K562 (cell line): ENCODE results near the gene EIPR1. TPM values are rescaled to one million over a fixed set of nuclear protein-coding genes. Genes with fewer than 3 reads are reported as not detected.

Experiments
- BACH1 ChIP-seq: fragments of 200-800 bp; sonication (Bioruptor generic); IDR thresholded peaks from 2 replicates; pipeline ENCODE4 v1.6.1; 2016; ENCODE audit warnings: missing genetic modification characterization, missing compliant biosample characterization
- CBFA2T2 ChIP-seq: fragments of 450-650 bp; conservative IDR thresholded peaks from 2 replicates; pipeline ENCODE4 v1.6.1; 2017; ENCODE audit warnings: mild to moderate bottlenecking
- CC2D1A ChIP-seq: fragments of 450-650 bp; IDR thresholded peaks from 2 replicates; pipeline ENCODE4 v1.6.1; 2017; ENCODE audit warnings: mild to moderate bottlenecking
- CGGBP1 ChIP-seq: fragments of 250-450 bp; sonication (Bioruptor Pico); IDR thresholded peaks from 2 replicates; pipeline ENCODE4 v1.9.0; 2021; ENCODE audit warnings: mild to moderate bottlenecking
- DPF2 ChIP-seq: fragments of 450-650 bp; IDR thresholded peaks from 2 replicates; pipeline ENCODE4 v1.6.1; 2016
- EWSR1 ChIP-seq: fragments of 450-650 bp; IDR thresholded peaks from 2 replicates; pipeline ENCODE4 v1.6.1; 2018; ENCODE audit warnings: borderline replicate concordance, mild to moderate bottlenecking, low read depth, moderate library complexity; ENCODE audit not compliant: partially characterized antibody
- EZH2 ChIP-seq: IDR thresholded peaks from 2 replicates; pipeline ENCODE4 v1.6.1; 2012; ENCODE audit warnings: low read depth, mild to moderate bottlenecking, inconsistent platforms, low read length, borderline replicate concordance
- HDAC1 ChIP-seq, 2 experiments: fragments of 450-650 bp; IDR thresholded peaks; 2 replicates each; pipeline ENCODE4 v1.6.1; 2016 to 2017; ENCODE audit warnings: inconsistent platforms in 1 of 2, mild to moderate bottlenecking in 1 of 2, moderate library complexity in 1 of 2
- HMG20A ChIP-seq: fragments of 450-650 bp; formaldehyde crosslinking; conservative IDR thresholded peaks from 2 replicates; pipeline ENCODE4 v1.4.0; 2020; ENCODE audit warnings: mild to moderate bottlenecking, mixed read lengths
- KLF1 ChIP-seq: fragments of 450-650 bp; IDR thresholded peaks from 2 replicates; pipeline ENCODE4 v1.6.1; 2016; ENCODE audit warnings: missing genetic modification characterization, missing compliant biosample characterization
- MBD2 ChIP-seq: sonication (generic); IDR thresholded peaks from 2 replicates; pipeline ENCODE4 v1.6.1; 2016; ENCODE audit warnings: low read depth, borderline replicate concordance
- MED1 ChIP-seq: sonication (generic); formaldehyde crosslinking; IDR thresholded peaks from 2 replicates; pipeline ENCODE4 v1.8.1; 2023; ENCODE audit warnings: missing genetic modification reagents, borderline replicate concordance
- RCOR1 ChIP-seq, 2 experiments: IDR thresholded peaks; 2 replicates each; pipeline ENCODE4 v1.6.1; 2012; ENCODE audit warnings: low read depth in 2 of 2, low read length in 2 of 2, borderline replicate concordance in 1 of 2, improper control_type of control experiment in 1 of 2
- SFPQ ChIP-seq: fragments of 200-400 bp; formaldehyde crosslinking; IDR thresholded peaks from 2 replicates; pipeline ENCODE4 v1.6.1; 2017; ENCODE audit warnings: mild to moderate bottlenecking, low read depth, low read length, moderate library complexity
- SIX5 ChIP-seq, 2 experiments: IDR thresholded peaks; 2 replicates each; pipeline ENCODE4 v1.6.1; 2011; ENCODE audit warnings: low read length in 2 of 2, borderline replicate concordance in 1 of 2, low read depth in 1 of 2, mild to moderate bottlenecking in 1 of 2, moderate library complexity in 1 of 2; ENCODE audit not compliant: insufficient read depth in 1 of 2
- SOX6 ChIP-seq: fragments of 450-650 bp; IDR thresholded peaks from 2 replicates; pipeline ENCODE4 v1.6.1; 2014; ENCODE audit warnings: mild to moderate bottlenecking
- TAF15 ChIP-seq: fragments of 200-400 bp; formaldehyde crosslinking; IDR thresholded peaks from 2 replicates; pipeline ENCODE4 v1.6.1; 2017; ENCODE audit warnings: mild to moderate bottlenecking, low read depth, low read length, moderate library complexity
- TEAD4 ChIP-seq, 2 experiments: sonication (generic) in 1 of 2; formaldehyde crosslinking in 1 of 2; IDR thresholded peaks; 2 replicates each; pipeline versions ENCODE4 v1.6.1 to v1.8.0; 2012 to 2022; ENCODE audit warnings: borderline replicate concordance in 1 of 2, inconsistent platforms in 1 of 2, low read length in 1 of 2, mild to moderate bottlenecking in 1 of 2, missing genetic modification reagents in 1 of 2
- XRCC5 ChIP-seq: fragments of 200-400 bp; formaldehyde crosslinking; IDR thresholded peaks from 2 replicates; pipeline ENCODE4 v1.6.1; 2017; ENCODE audit warnings: low read depth, mild to moderate bottlenecking, low read length
- ZBTB2 ChIP-seq: fragments of 450-650 bp; IDR thresholded peaks from 2 replicates; pipeline ENCODE4 v1.6.1; 2016; ENCODE audit warnings: antibody characterized with exemption
- ZC3H4 ChIP-seq: sonication (generic); formaldehyde crosslinking; IDR thresholded peaks from 2 replicates; pipeline ENCODE4 v1.9.0; 2021; ENCODE audit warnings: missing genetic modification reagents, borderline replicate concordance
- ZNF175 ChIP-seq: fragments of 200-800 bp; sonication (Bioruptor generic); IDR thresholded peaks from 2 replicates; pipeline ENCODE4 v1.6.1; 2016; ENCODE audit warnings: low read depth, mild to moderate bottlenecking, missing genetic modification characterization, missing compliant biosample characterization
- ZNF398 ChIP-seq: fragments of 250-450 bp; sonication (Bioruptor Pico); IDR thresholded peaks from 2 replicates; pipeline ENCODE4 v1.8.0; 2021; ENCODE audit warnings: moderate library complexity, mild to moderate bottlenecking, inconsistent platforms
- polyA plus RNA-seq, 8 experiments: library from polyadenylated mRNA; depleted of rRNA in 4 of 8; stranded (reverse) in 5 of 8; unstranded in 3 of 8; fragments of >200 nt; fragmentation: Nextera tagmentation in 2 of 8; fragmentation: Illumina TruSeq in 1 of 8; extraction: Ambion mirVana in 2 of 8; extraction: Trizol in 1 of 8; gene quantifications; 2 replicates each; pipeline versions ENCODE4 v1.2.1 to v1.2.3, GENCODE V29; 2011 to 2014; ENCODE audit warnings: inconsistent platforms in 1 of 8, missing spikeins in 1 of 8
- total RNA-seq, 7 experiments: library from RNA; depleted of rRNA in 6 of 7; stranded (reverse); fragments of >200 nt in 6 of 7; fragmentation: Illumina TruSeq in 2 of 7; extraction: Trizol in 2 of 7; gene quantifications; 2 replicates each; pipeline versions ENCODE4 v1.2.1 to v1.2.3, GENCODE V29; 2011 to 2021; ENCODE audit warnings: low replicate concordance in 1 of 7

EIPR1 gene
- total and polyA plus RNA-seq, 9 of the 15 experiments (the other 6 are each of a cell fraction or from before 2014, with no cell fraction given): 19.9 to 54.4 (median 35.9) TPM

- TF ChIP-seq SFPQ: no peak
- TF ChIP-seq MBD2: no peak
- no peak for TF ChIP-seq SOX6
- TF ChIP-seq RCOR1 (IDR thresholded peaks at IDR 0.05; ENCODE audit: borderline replicate concordance in 1 of 2, low read depth in 2 of 2, low read length in 2 of 2): 0 out of 4 replicates have a peak, but pooled peaks of 1 of the 2 experiments have one; percentile 33
- no peak for TF ChIP-seq SIX5 (IDR thresholded peaks at IDR 0.05; ENCODE audit: borderline replicate concordance in 1 of 2, insufficient read depth in 1 of 2, low read depth in 1 of 2, low read length in 2 of 2)
- no peak for TF ChIP-seq EZH2
- TF ChIP-seq MED1 (CRISPR knock-in tag): no peak
- no peak for TF ChIP-seq HMG20A (CRISPR knock-in tag)
- no peak for TF ChIP-seq BACH1 (tag)
- TF ChIP-seq CGGBP1 (CRISPR knock-in tag): no peak
- no peak for TF ChIP-seq ZNF175
- peak; percentile 14; the same call in 1 of the 2 replicates for TF ChIP-seq XRCC5
- TF ChIP-seq CC2D1A: peak; percentile 55; the same call in 1 of the 2 replicates
- no peak for TF ChIP-seq ZNF398
- TF ChIP-seq TAF15: no peak
- TF ChIP-seq ZBTB2: no peak
- TF ChIP-seq KLF1 (tag): no peak
- TF ChIP-seq TEAD4 (IDR thresholded peaks at IDR 0.05; ENCODE audit: low read length): no peak
- no peak for TF ChIP-seq TEAD4 (CRISPR knock-in tag; IDR thresholded peaks at IDR 0.05; ENCODE audit: borderline replicate concordance)
- no peak for TF ChIP-seq HDAC1 (IDR thresholded peaks at IDR 0.05)
- no peak for TF ChIP-seq CBFA2T2
- no peak for TF ChIP-seq DPF2
- TF ChIP-seq ZC3H4 (CRISPR knock-in tag): no peak
- TF ChIP-seq EWSR1: no peak
Measured at GRCh38 chr2:3423492-3424170, 46.0 kb upstream of the EIPR1 start (continued).
